LHCN-M2 (cell line): ENCODE data around the gene CCDC186. TPM values are rescaled to one million over a fixed set of nuclear protein-coding genes. Genes with fewer than 3 reads are reported as not detected.
"Not testable (repeated sequence)": the region's sequence is repeated elsewhere in the genome, so short reads cannot be mapped to it uniquely, and the experiment has no call there.

ENCODE experiments used
- DNase-seq: peaks from one replicate; pipeline ENCODE4 v3.0.0-alpha.2; 2012; ENCODE audit warnings: low read depth
- total RNA-seq: library from RNA; depleted of rRNA; stranded (reverse); fragments of >200 nt; gene quantifications from 2 replicates; pipeline ENCODE4 v1.2.3, GENCODE V29; 2014

Gene CCDC186
- total RNA-seq, 1 experiment from 2014 or later = 6.5 TPM

DNA sequence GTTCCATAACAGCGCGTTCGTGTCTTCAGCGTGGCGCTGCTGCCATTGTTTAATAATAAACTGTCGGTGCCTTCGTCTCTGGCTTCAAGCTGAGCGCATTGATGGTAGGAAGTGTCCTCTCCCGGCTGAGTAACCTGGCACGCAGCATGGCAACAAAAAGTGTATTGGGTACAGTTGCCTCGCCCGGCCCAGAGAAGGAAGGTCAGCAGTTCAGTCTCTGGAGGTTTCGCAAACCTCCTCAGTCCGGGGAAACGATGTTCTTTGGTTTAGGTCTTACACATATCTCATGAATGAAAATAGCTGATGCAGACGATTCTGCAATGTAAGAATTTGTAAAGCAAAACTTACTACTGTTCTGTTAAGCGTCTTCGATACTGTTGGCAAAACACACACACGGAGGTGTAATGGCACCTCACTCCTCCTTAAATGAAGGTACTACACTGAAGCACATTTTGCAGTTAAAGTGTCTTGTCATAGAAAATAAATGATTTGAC is 739 bp upstream of the CCDC186 start:
- DNase-seq = peak; percentile 47

DNA sequence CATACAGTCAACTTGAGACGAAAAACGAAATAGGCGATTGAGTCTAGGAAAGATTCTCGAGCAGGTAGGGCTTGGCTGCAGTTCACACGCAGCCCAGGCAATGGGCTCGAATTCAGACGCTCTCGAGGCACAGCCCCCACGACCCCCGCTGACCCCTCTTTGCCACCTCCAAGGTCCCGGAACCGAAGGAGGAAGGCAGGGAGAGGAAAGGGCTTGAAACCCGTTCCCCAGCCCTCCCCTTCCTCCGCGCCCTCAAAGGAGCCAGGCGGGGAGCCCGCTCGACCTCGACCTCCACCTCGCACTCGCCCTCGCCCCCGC is 441 bp downstream of the CCDC186 start:
- DNase-seq = no peak

DNA sequence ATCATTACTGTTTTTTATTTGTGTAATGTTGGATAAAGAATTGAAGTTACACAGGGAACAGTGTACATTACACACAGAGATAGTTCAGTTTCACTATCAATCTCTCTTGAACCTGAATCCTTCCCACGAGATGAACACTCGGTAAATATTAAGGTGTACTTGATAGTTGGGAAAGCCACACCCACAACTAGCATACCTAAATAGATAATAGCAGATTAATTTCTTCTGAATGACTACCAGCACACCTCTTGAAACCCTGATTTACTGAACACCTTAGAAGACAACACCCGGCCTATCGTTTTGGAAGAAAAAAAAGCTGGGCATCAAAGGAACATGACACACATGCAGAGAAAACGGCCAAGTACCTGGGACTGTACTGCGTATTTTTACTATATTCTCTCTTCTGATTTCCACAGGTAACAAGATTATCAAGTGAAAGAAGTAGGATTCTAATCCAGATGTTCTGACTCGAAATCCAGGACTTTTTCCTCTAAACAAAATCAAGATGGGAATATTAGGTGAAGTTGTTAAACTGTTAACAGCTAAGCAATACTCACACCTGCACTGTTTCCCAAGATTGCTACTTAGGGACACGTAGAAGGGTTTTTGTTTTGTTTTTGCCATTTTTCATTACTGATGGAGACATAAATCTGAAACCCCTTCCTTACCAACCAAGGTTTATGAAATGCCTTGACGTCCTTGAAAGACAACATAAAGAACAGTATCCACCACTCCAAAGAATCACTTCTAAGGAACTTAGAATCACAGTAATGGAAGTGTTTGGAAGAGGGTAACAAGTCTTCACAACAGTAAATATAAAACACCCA is 1.0 kb downstream of the CCDC186 start:
- no peak for DNase-seq

DNA sequence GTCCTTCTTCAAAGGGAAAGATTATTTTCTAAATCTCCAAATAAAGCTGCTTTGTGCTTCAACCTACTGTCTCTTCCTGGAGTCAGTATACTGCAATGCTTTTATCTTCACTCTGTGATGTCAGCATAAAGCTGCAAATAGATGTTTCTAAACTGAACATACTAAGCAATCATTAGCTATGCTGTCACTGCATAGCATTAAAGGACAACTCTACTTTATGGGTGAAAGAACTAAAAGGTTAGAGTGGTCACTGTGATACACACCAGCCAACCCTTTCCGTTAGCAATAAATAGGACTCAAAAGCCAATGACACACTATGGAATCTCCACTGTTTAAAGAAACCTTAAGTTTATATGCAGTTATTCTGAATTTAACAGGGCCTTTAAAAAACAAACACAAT is 1.8 kb downstream of the CCDC186 start:
- no peak for DNase-seq

DNA sequence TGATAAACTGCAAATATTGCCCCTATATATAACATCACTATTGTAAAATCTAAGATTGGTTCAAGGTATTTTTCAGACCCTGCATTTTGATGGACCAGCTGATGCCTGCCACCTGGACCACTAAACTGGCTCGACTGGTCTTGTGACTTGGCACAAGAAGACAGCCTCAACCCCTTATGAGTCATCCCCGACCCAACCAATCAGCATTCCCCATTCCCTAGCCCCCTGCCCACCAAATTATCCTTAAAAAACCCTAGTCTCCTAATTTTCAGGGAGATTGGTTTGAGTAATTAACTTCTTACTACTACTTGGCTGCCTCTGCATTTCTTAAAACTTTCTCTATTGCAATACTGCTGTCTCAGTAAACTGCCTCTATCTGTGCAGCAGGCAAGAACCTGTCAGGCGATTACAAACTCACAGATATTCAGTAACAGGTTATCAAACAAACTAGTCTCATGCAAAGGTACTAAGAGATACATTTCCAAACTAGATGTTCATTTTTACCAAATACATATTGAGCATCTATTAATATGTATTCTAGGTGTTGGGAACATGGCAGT is 5.5 kb downstream of the CCDC186 start:
- no peak for DNase-seq

DNA sequence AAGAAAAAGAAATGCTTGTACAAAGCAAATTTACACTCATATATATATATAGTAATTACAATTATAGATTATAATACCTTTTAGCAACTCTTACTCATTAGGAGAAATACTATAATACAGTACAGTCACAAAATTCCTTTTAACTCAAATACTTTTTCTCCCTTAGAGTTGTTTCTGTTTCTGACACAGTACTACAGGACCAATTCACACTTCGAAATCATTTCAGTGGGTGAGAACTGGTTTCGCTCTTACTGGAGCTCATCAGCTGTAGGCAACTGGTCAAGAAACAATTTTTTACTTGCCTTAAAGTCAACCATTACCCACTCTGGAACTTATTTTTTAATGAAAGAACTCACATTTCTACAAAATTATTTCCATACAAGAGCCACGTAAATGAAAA is 6.0 kb downstream of the CCDC186 start:
- DNase-seq = no peak

DNA sequence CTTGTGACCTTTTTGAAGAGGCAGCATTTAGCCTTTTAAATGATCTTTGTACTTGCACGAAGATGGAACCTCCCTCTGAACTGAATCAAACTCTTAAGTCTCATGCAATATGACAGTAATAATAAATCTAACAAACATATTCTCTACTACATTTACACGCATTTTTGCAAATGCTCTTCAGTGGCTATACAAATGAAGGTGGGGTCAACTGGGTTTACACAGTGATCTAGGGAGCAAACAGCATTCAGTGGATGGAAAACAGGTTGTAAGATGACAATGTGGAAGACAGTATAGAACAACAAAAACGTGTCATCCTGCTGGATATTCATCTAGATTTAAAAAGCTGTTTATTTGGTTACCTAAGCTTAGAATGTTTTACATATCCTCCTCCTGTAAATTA is 7.5 kb downstream of the CCDC186 start:
- no peak for DNase-seq

DNA sequence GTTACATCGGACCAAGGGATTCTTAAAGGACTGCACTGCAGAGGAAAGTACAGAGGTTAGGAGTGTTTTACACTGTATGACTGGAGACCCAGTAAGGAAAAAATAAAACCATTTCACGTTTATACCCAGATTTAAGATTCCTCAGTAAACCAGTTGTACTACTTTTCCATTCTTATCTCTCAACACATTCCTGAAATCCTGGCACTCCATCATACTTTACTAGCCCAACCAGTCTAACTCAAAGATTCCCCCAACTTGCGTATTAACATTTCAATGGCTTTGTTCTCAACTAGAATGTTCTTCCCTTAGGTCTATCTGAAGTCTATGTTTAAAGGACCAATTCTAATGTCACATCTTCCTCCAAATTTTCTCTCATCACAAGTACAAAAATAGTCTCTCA is 8.0 kb downstream of the CCDC186 start:
- no peak for DNase-seq

DNA sequence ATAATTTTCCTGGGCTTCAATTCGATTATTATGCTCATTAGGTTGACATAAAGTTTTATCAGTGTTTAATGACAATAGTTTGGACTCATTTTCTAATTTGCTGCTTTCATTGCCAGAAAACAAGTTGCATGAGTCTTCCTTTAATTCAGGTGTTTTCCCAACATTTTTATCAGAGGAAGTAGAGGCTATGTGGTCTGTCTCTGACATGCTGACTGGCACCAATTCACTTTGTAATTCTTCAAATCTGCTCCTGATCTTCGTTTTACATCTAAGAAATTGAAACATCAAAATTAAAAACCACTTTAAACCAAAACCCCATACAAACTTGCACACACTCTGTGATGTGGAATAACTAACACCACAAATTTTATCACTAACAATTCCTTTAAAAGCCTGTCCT is 10.9 kb downstream of the CCDC186 start:
- DNase-seq = no peak

DNA sequence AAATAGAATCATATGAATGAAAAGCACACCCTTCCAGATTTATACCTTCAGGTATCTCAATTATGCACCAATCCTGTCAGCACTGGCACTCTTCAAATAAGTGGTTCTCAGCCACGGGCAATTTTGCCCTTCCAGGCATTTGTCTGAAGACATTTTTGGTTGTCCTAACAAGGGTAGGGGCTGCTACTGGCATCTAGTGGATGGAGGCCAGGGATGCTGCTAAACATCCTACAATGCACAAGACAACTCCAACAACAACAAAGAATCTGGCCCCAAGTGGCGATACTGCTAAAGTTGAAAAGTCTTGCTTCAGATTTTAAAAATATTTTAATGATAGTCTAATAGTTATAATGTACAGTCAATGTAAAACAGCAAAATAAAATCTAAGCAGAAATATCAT is 16.1 kb downstream of the CCDC186 start:
- DNase-seq = peak; percentile 6

DNA sequence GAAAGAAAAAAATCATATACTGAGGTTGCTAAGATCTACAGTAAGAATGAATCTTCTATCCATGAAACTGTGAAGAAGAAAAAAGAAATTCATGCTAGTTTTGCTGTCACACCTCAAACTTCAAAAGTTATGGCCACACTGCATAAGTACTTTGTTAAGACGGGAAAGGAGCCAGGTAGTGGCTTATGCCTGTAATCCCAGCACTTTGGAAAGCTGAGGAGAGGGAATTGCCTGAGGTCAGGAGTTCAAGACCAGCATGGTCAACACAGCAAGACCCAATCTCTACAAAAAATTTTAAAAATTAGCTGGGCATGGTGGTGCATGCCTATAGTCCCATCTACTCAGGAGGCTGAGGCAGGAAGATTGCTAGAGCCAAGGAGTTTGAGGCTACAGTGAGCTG is 22.1 kb downstream of the CCDC186 start:
- DNase-seq = no peak

DNA sequence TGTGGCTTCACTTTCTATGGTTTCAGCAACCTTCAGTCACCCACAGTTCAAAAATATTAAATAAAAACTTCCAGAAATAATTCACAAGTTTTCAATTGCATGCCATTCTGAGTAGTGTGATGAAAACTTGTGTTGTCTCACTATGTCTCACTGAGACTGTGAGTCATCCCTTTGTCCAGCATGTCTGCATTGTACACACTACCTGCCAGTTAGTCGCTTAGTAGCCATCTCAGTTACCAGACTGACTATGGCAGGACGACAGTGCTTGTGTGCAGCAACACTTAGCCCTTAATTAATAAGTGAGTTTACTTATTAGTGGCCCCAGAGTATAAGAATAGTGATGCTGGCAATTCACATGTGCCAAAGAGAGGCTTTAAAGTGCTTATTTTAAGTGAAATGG is 22.5 kb downstream of the CCDC186 start:
- DNase-seq = peak; percentile 84

DNA sequence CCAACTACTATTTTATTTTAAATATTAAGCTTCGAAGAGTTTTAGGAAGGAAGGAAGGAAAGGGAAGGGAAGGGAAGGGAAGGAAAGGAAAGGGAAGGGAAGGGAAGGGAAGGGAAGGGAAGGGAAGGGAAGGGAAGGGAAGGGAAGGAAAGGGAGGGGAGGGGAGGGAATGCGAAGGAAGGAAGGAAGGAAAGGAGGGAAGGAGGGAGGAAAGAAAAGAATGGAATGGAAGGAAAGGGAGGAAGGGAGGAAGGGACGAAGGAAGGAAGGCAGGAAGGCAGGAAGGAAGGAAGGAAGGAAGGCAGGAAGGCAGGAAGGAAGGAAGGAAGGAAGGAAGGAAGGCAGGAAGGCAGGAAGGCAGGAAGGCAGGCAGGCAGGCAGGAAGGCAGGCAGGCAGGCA is 24.5 kb downstream of the CCDC186 start:
- not testable (repeated sequence) for DNase-seq

DNA sequence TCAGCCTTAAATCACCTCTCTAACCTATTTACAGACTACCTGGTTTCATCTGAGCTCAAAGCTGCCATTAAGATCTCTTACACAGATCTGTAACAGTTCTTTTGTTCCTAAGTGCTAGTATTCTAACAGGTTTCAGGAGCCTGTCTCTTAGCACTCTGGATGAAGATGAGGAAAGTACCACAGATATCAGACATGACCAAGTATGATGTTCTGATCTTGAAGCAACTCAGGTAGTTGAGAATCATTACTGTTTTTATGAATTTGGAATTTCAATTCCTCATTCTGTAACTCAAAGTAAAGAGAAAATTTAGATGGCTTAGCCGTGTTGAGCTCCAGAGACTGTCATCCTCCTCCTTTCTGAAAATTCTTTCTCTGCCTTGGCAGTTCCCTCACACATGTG is 30.8 kb downstream of the CCDC186 start:
- no peak for DNase-seq

DNA sequence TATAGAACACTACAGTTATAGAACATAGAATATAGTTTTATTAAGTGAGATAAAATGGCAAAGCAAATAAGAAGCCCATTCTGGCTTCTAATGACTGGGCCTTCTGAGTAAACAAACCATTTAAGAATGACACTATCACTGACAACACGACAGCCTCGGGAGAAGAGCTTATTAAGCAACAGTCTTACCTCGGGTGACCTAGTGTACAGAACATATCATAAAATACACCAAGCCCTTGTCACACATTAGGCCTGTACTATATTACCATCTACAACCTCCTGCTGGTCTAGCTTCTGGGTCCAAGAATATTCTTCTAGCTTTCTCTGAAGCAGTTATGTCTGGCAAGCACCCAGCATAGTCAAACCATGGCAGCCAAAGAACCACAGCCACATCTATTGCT is 32.0 kb downstream of the CCDC186 start:
- peak; percentile 4 for DNase-seq

DNA sequence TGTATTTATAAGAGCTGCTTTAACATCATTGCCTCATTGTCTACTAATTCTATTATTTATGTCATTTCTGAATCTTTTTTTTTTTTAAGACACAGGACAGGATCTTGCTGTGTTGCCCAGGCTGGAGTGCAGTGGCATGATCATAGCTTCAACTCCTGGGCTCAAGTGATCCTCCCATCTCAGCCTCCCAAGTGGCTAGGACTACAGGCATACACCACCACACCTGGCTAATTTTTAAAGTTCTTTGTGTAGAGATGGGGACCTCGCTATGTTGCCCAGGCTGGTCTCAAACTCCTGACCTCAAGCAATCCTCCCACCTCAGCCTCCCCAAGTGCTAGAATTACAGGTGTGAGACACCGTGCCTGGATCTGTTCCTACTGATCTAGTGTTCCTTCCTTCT is 33.2 kb downstream of the CCDC186 start:
- DNase-seq = not testable (repeated sequence)

DNA sequence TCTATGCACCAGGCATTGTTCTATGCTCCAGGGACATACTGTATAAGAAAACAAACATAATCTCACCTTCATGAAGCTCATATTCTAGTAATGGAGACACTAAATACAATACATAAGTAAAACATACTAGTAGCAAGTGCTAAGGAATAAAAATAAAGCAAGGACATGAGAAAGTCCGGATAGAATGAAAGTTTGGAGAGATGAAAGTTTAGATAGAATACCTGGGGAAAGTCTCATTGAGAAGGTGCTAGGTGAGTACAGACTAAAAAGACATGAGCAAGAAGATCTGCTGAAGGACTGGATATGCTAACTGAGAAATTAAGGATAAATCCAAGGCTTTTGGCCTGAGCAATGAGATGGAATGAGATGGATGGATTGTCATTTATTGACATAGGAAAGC is 34.0 kb downstream of the CCDC186 start:
- no peak for DNase-seq

DNA sequence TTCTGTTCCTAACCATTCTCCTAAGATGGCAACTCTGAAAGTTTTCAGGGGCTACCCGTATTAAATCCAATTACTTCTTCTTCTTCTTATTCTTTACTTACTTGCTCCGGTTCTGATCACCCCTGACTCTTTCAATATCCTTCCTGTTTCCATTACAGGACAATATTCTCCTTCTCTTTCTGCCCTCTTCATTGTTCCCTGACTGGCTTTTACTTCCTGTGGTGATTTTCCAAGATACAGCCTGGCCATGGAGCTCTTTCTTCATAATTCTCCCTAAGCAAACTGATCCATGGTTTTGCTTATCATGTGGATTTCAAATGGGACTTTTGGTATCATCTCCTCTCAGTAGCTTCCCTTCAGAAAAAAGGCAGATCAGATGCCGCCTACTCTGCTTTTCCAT is 35.4 kb downstream of the CCDC186 start:
- no peak for DNase-seq

DNA sequence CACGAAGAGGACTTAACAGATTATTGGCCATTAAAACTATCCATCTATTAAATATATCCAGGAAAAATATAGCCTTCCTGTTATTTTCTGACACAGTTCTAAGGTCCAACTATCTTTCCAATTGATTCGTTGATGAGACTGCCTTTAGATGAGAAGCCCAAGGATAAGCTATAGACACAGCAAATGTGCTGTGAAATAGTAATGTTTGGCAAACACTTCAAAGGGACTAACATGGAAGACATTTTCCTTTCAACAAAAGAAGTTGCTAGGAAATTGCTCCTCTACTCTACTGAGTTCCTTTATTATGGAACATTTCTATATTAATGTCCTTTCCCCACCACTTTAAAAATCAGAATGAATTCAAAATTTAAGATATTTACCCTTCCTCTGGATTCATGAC is 38.5 kb downstream of the CCDC186 start:
- no peak for DNase-seq

DNA sequence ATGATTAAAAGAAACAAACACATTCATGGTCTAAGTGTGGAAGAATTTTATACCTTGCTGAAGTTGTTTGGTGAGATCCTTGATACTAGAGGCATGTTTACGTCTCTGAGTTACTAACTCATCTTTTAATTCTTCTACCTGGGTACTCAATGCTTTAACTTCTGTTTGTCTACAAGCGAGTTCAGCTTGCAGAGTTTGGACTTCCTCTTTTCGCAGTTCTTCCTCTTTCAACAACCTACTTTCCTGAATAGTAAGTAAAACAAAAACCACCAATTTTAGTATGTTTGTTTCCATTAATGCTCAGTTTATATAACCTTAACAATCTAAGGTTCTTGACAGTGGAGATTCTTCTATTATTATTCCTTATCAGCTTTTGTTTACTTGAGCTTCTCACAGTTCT is 42.9 kb downstream of the CCDC186 start:
- no peak for DNase-seq

DNA sequence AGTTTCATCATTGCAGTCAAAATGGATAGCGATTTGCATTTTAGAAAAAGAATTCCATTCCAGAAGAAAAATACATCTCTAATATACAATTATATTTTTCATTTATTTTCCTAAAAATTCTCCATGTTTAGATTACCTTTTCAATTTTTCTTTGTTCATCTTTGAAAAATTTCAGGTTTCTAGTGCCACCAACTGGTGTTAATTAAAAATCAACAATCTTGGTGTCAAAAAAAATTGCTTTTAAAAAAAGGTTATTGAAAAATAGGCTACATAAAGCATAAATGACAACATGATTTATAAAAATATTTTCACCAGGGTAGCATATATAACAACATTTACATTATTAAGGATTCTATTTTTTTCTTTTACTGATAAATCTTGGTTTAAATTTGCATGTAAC is 53.0 kb downstream of the CCDC186 start:
- no peak for DNase-seq

DNA sequence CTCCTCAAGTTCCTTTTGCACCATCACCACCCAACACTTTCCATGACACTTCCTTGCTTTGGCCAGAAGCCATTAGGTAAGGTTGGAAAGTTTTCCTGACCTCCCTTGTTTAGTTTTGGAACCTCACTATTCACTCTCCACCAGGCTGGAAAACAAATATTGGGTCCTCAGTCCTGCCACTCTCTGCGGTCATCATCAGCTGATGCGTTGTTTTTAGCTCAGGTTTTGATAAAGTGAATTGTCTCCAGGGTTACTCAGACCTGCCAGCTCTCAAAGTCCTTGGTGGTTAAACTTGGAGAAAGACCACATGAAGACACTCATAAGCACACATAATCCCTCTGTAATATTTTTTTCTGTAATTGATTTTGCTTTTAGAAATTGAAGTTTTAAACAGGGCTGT is 55.5 kb downstream of the CCDC186 start:
- no peak for DNase-seq

DNA sequence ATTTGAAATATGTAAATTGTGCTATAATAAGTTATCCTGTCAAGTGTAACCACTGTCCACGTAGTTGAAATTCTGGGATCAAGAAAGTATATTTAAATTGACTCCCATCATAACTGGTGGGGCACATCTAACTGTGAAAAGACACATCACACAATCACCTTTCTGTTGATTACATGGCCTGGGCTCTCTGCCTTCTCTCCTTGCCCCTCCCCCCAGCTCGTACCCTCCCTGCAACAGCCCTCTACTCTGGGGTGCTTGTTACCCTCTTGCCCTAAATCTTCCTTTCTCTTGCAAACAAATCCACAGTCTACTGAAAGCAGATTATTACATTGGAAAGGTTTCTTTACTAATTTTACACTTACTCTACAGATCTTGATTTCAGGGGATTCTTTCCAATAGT is 56.3 kb downstream of the CCDC186 start:
- no peak for DNase-seq
